Type B pancreatic cell (in vitro differentiated cells): ENCODE data around the gene PXMP4. TPM values are rescaled to one million over a fixed set of nuclear protein-coding genes. Genes with fewer than 3 reads are reported as not detected.

ENCODE experiments used
- DNase-seq: peaks from one replicate; pipeline ENCODE4 v3.0.0; 2021; ENCODE audit warnings: mixed read lengths; ENCODE audit not compliant: unreplicated experiment; ENCODE audit errors: extremely low spot score
- H3K27ac Mint-ChIP-seq: 2 replicates; pipeline ENCODE4 v1.8.0; 2021; ENCODE audit warnings: mild to moderate bottlenecking, mixed read lengths
- H3K27me3 Mint-ChIP-seq: 2 replicates; pipeline ENCODE4 v1.8.0; 2021; ENCODE audit warnings: mixed read lengths
- H3K36me3 Mint-ChIP-seq: 2 replicates; pipeline ENCODE4 v1.8.0; 2021; ENCODE audit warnings: mixed read lengths
- H3K4me1 Mint-ChIP-seq: one replicate; pipeline ENCODE4 v1.8.0; 2021; ENCODE audit warnings: mixed read lengths; ENCODE audit not compliant: unreplicated experiment
- H3K4me3 Mint-ChIP-seq: 2 replicates; pipeline ENCODE4 v1.8.0; 2021; ENCODE audit warnings: mild to moderate bottlenecking, mixed read lengths
- H3K9me3 Mint-ChIP-seq: 2 replicates; pipeline ENCODE4 v1.8.0; 2021; ENCODE audit warnings: mixed read lengths
- CTCF ChIP-seq: fragments of 200-600 bp; sonication (generic); conservative IDR thresholded peaks from 2 replicates; pipeline ENCODE4 v1.5.0; 2021; ENCODE audit warnings: antibody characterized with exemption, mild to moderate bottlenecking
- total RNA-seq: library from RNA; stranded (reverse); gene quantifications from 2 replicates; pipeline ENCODE4 v1.2.1, GENCODE V29; 2021; ENCODE audit warnings: low replicate concordance

The PXMP4 gene
- total RNA-seq, 1 donor from 2014 or later, result 10.3 TPM

GRCh38 chr20:33753143-33753542, 33.0 kb upstream of the PXMP4 start:
- Mint-ChIP-seq H3K9me3 (peaks cover 6% of the 10 kb centered on the region), H3K27me3 (no peaks in the 10 kb centered on the region), H3K4me3 (no peak overlapping the region), H3K27ac (no peak overlapping the region), H3K4me1 (no peaks in the 10 kb centered on the region), H3K36me3 (peaks cover 21% of the 10 kb centered on the region)
- TF ChIP-seq CTCF, result no peak
- no peak for DNase-seq

GRCh38 chr20:33751775-33752174, 31.7 kb upstream of the PXMP4 start:
- Mint-ChIP-seq H3K4me3 (no peak overlapping the region), H3K9me3 (no peaks in the 10 kb centered on the region), H3K36me3 (peaks cover 11% of the 10 kb centered on the region), H3K4me1 (no peaks in the 10 kb centered on the region), H3K27me3 (no peaks in the 10 kb centered on the region), H3K27ac (no peak overlapping the region)
- no peak for DNase-seq
- no peak for TF ChIP-seq CTCF

GRCh38 chr20:33746325-33746998, 26.4 kb upstream of the PXMP4 start:
- Mint-ChIP-seq H3K4me1 (no peaks in the 10 kb centered on the region), H3K9me3 (no peaks in the 10 kb centered on the region), H3K36me3 (peaks cover 13% of the 10 kb centered on the region), H3K27ac (no peak overlapping the region), H3K27me3 (no peaks in the 10 kb centered on the region), H3K4me3 (no peak overlapping the region)
- no peak for TF ChIP-seq CTCF
- no peak for DNase-seq

- no peak overlapping the region for H3K27ac Mint-ChIP-seq
- no peak for DNase-seq
- no peaks in the 10 kb centered on the region for H3K9me3 Mint-ChIP-seq
- H3K4me1 Mint-ChIP-seq, result no peaks in the 10 kb centered on the region
- peaks cover 13% of the 10 kb centered on the region for H3K36me3 Mint-ChIP-seq
- TF ChIP-seq CTCF, result no peak
- no peak overlapping the region for H3K4me3 Mint-ChIP-seq
- no peaks in the 10 kb centered on the region for H3K27me3 Mint-ChIP-seq
Measured at GRCh38 chr20:33744773-33745385, 24.8 kb upstream of the PXMP4 start.

GRCh38 chr20:33744181-33744580, 24.1 kb upstream of the PXMP4 start:
- peaks cover 13% of the 10 kb centered on the region for H3K36me3 Mint-ChIP-seq
- H3K4me3 Mint-ChIP-seq, result no peak overlapping the region
- H3K4me1 Mint-ChIP-seq, result no peaks in the 10 kb centered on the region
- H3K9me3 Mint-ChIP-seq, result no peaks in the 10 kb centered on the region
- no peak for TF ChIP-seq CTCF
- peak overlapping the region; percentile 61 for H3K27ac Mint-ChIP-seq
- H3K27me3 Mint-ChIP-seq, result no peaks in the 10 kb centered on the region
- no peak for DNase-seq
